PC-3 (cell line): ENCODE data around the gene TMEM63B. TPM values are rescaled to one million over a fixed set of nuclear protein-coding genes. Genes with fewer than 3 reads are reported as not detected.

ENCODE experiments used
- ATAC-seq: fragments of 200-7000 bp; cut with Tn5 transposase; 2 replicates; pipeline ENCODE4 v1.9.1; 2020; ENCODE audit warnings: mild to moderate bottlenecking, moderate library complexity
- BruUV-seq: library from RNA; stranded (reverse); fragments of 400-500 nt; replicated peaks from 2 replicates; lab custom pipeline; 2021; lab: Mats Ljungman, UMichigan
- CTCF ChIA-PET: fragments of 300-600 bp; sonication (Branson Sonifier 250); formaldehyde crosslinking; loops from one replicate; lab custom pipeline; 2022; ENCODE audit warnings: antibody characterized with exemption; lab: Charles Lee
- POLR2A ChIA-PET: fragments of 300-600 bp; sonication (Branson Sonifier 250); formaldehyde crosslinking; loops from one replicate; lab custom pipeline; 2022; ENCODE audit warnings: antibody characterized with exemption; ENCODE audit not compliant: unreplicated experiment; lab: Charles Lee
- DNase-seq: peaks from one replicate; pipeline ENCODE4 v3.0.0-alpha.2; 2015
- H2AFZ ChIP-seq: fragments of 300-600 bp; sonication (generic); 2 replicates; pipeline ENCODE4 v1.6.0; 2016; ENCODE audit warnings: antibody characterized with exemption, low read length
- H3F3A ChIP-seq: fragments of 300-600 bp; sonication (generic); one replicate; pipeline ENCODE4 v1.6.0; 2017; ENCODE audit warnings: antibody characterized with exemption, low read length, control low read depth, mild to moderate bottlenecking; ENCODE audit not compliant: unreplicated experiment
- H3K27ac ChIP-seq: fragments of 300-600 bp; sonication (generic); 2 replicates; pipeline ENCODE4 v1.5.1; 2016; ENCODE audit warnings: mild to moderate bottlenecking, low read length
- H3K27me3 ChIP-seq: fragments of 300-600 bp; sonication (generic); 2 replicates; pipeline ENCODE4 v1.6.1; 2016; ENCODE audit warnings: low read length, mixed read lengths
- H3K36me3 ChIP-seq: fragments of 300-600 bp; sonication (generic); 2 replicates; pipeline ENCODE4 v1.6.1; 2016; ENCODE audit warnings: low read depth, mixed run types, low read length, mixed read lengths
- H3K4me1 ChIP-seq: fragments of 300-600 bp; sonication (generic); 2 replicates; pipeline ENCODE4 v1.5.1; 2016; ENCODE audit warnings: low read length; ENCODE audit not compliant: insufficient read depth
- H3K4me2 ChIP-seq: fragments of 300-600 bp; sonication (generic); 2 replicates; pipeline ENCODE4 v1.6.0; 2016; ENCODE audit warnings: low read length
- H3K4me3 ChIP-seq: fragments of 300-600 bp; sonication (generic); 2 replicates; pipeline ENCODE4 v1.5.1; 2016; ENCODE audit warnings: mild to moderate bottlenecking, low read length, mixed read lengths
- H3K79me2 ChIP-seq: fragments of 300-600 bp; sonication (generic); 2 replicates; pipeline ENCODE4 v1.6.1; 2017; ENCODE audit warnings: low read length, mixed read lengths
- H3K9ac ChIP-seq: fragments of 300-600 bp; sonication (generic); 2 replicates; pipeline ENCODE4 v1.6.0; 2016; ENCODE audit warnings: mild to moderate bottlenecking, low read length
- H3K9me2 ChIP-seq: fragments of 300-600 bp; sonication (generic); replicated peaks from 2 replicates; pipeline ENCODE4 v1.6.1; 2016; ENCODE audit warnings: mixed run types, low read length, mixed read lengths
- H3K9me3 ChIP-seq: fragments of 300-600 bp; sonication (generic); 2 replicates; pipeline ENCODE4 v1.6.1; 2016; ENCODE audit warnings: low read length, mixed read lengths
- H4K20me1 ChIP-seq: fragments of 300-600 bp; sonication (generic); 2 replicates; pipeline ENCODE4 v1.6.1; 2016; ENCODE audit warnings: low read length, mixed read lengths
- CTCF ChIP-seq: fragments of 300-600 bp; sonication (generic); conservative IDR thresholded peaks from 2 replicates; pipeline ENCODE4 v1.5.1; 2017; ENCODE audit warnings: antibody characterized with exemption, low read depth, mild to moderate bottlenecking, low read length
- EZH2 ChIP-seq: fragments of 300-600 bp; sonication (generic); IDR thresholded peaks from one replicate; pipeline ENCODE4 v1.6.1; 2017; ENCODE audit warnings: antibody characterized with exemption, mild to moderate bottlenecking, low read length; ENCODE audit not compliant: unreplicated experiment
- EZH2phosphoT487 ChIP-seq: fragments of 300-600 bp; sonication (generic); IDR thresholded peaks from 2 replicates; pipeline ENCODE4 v1.6.1; 2018; ENCODE audit warnings: mild to moderate bottlenecking, antibody characterized with exemption, low read length, borderline replicate concordance
- intact Hi-C: fragments of 100-400 bp; cut with micrococcal nuclease; formaldehyde crosslinking; loops from 2 replicates; pipeline ENCODE4 v1.9.0; 2023
- total RNA-seq: library from RNA; depleted of rRNA; stranded (reverse); fragments of >200 nt; gene quantifications from 2 replicates; pipeline ENCODE4 v1.2.3, GENCODE V29; 2014

The TMEM63B gene
- total RNA-seq, 1 experiment from 2014 or later: 23.6 TPM

GRCh38 chr6:44126320-44127149 lies 819 bp upstream of the TMEM63B start:
- CTCF ChIA-PET: no interaction called here

GRCh38 chr6:44128020-44128917 lies 915 bp downstream of the TMEM63B start:
- peak overlapping the region; percentile 82 for H2AFZ ChIP-seq

More at GRCh38 chr6:44126320-44127149, 819 bp upstream of the TMEM63B start:
- H3K4me3 ChIP-seq: peak overlapping the region; percentile 82
- TSS peak; percentile 53 for BruUV-seq
- peaks cover 43% of the 10 kb centered on the region for H4K20me1 ChIP-seq
- no peaks in the 10 kb centered on the region; the same call in 1 of the 2 replicates for H3K36me3 ChIP-seq
- no peaks in the 10 kb centered on the region for H3K9me3 ChIP-seq
- H3K27ac ChIP-seq: peak overlapping the region; percentile 50
- H2AFZ ChIP-seq: 0 out of 2 replicates have a peak overlapping the region, but pooled peaks have one; percentile 29
- H3K9ac ChIP-seq: peak overlapping the region; percentile 86
- peaks cover 85% of the 10 kb centered on the region for H3K79me2 ChIP-seq
- ATAC-seq (peak; percentile 42), DNase-seq (peak; percentile 59)
- TF ChIP-seq EZH2phosphoT487 (no peak), CTCF (no peak), EZH2 (no peak)
- intact Hi-C loops: no loop called here
- peak overlapping the region; percentile 97 for H3K4me2 ChIP-seq
- no peaks in the 10 kb centered on the region for H3K27me3 ChIP-seq
- H3F3A ChIP-seq: no peaks in the 10 kb centered on the region
- no peaks in the 10 kb centered on the region for H3K9me2 ChIP-seq
- POLR2A ChIA-PET: interaction anchor here (0.6 to 1.0 kb wide), 3 partner anchors 10 to 1576 kb away, joined by 3 to 4 read pairs (median 3); no protein-coding TSS in a partner anchor
- H3K4me1 ChIP-seq: peaks cover 39% of the 10 kb centered on the region

More at GRCh38 chr6:44128020-44128917, 915 bp downstream of the TMEM63B start:
- Histone ChIP-seq H4K20me1 (peaks cover 33% of the 10 kb centered on the region), H3K9me2 (no peaks in the 10 kb centered on the region), H3K4me1 (peaks cover 36% of the 10 kb centered on the region), H3K9ac (peak overlapping the region; percentile 92), H3K79me2 (peaks cover 73% of the 10 kb centered on the region), H3K27me3 (no peaks in the 10 kb centered on the region), H3K27ac (no peak overlapping the region), H3K4me2 (peak overlapping the region; percentile 99), H3K36me3 (no peaks in the 10 kb centered on the region; the same call in 1 of the 2 replicates), H3K9me3 (no peaks in the 10 kb centered on the region), H3F3A (no peaks in the 10 kb centered on the region), H3K4me3 (peak overlapping the region; percentile 95)
- DNase-seq: peak; percentile 30
- intact Hi-C loops: no loop called here
- CTCF ChIA-PET: interaction anchor here (0.6 kb wide), 1 partner anchor 1032 kb away, joined by 5 read pairs; no protein-coding TSS in a partner anchor
- BruUV-seq: TSS peak; percentile 27
- POLR2A ChIA-PET: interaction anchor here (0.6 to 1.0 kb wide), 3 partner anchors 12 to 440 kb away, joined by 3 to 11 read pairs (median 11); no protein-coding TSS in a partner anchor
- peak; percentile 59 for ATAC-seq
- no peak for TF ChIP-seq EZH2
- 0 out of 2 replicates have a peak, but pooled peaks have one; percentile 12 for TF ChIP-seq CTCF
- no peak for TF ChIP-seq EZH2phosphoT487
